Mesangial cell (primary cell): ENCODE measurements around the gene OR2AP1. TPM values are rescaled to one million over a fixed set of nuclear protein-coding genes. Genes with fewer than 3 reads are reported as not detected.

ENCODE experiments used
- total RNA-seq: library from RNA; depleted of rRNA; stranded (reverse); fragments of >200 nt; gene quantifications from 2 replicates; pipeline ENCODE4 v1.2.3, GENCODE V29; 2015

OR2AP1 gene
- not detected in 2 replicates for total RNA-seq

DNA sequence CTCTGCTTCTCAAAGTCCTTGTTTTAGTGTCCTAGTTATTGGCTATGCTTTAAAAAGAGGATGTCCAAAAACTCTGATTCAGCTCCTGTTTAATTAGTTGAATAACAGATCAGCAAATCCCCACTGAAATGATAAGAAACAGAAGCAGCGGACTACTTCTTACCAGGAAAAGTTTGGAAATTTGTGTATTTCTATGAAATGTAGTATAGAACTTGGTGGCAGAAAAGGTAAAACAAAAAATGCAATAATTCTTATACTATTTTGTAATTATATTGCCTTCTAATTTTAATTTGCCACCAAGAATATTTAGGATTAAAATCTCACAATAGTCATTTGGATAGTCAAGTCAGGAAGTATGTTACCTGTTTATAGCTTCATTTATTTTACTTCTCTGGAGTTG lies at the start of gene OR2AP1:
Gene OR2AP1 (plus strand): TSS at position 301 of the 400 bp plus-strand sequence. CDS start 1,947 bp downstream, outside the sequence.

DNA sequence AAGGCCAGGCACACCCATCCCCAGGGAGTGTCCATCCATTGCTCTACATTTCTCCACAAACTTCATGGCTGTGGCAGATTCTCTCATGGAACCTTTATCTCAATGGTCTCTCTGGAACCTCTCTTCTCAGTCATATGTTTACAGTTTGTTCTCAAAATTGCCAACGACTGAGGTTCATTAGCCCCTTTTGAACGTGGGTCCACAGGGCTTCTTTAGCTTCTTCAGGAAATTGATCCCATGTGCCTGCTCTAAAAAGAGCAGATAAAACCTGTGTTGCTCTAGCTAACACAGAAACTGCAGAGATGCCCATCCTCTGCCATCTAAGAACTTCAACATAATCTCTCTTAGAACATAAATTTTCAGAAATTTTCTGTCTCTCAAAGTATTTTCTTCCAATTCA lies 23.0 kb upstream of the OR2AP1 start, which contains the start of gene OR6C4:
Gene OR6C4 (plus strand): TSS at position 301 of the 400 bp plus-strand sequence. CDS start 1,625 bp downstream, outside the sequence.

Other genes starting within 250 kb of the OR2AP1 start
- gene OR6C3, start 241.7 kb upstream of the OR2AP1 start, total RNA-seq = not detected in 2 replicates
- not detected in 2 replicates for gene OR6C75, start 209.5 kb upstream of the OR2AP1 start, total RNA-seq
- gene OR6C65, start 171.9 kb upstream of the OR2AP1 start, total RNA-seq = not detected in 2 replicates
- not detected in 2 replicates for gene OR6C76, start 146.2 kb upstream of the OR2AP1 start, total RNA-seq
- gene OR6C2, start 128.4 kb upstream of the OR2AP1 start, total RNA-seq = not detected in 2 replicates
- not detected in 2 replicates for gene OR6C70, start 102.3 kb upstream of the OR2AP1 start, total RNA-seq
- gene OR6C68, start 80.1 kb upstream of the OR2AP1 start, total RNA-seq = not detected in 2 replicates
- gene OR6C4, start 22.9 kb upstream of the OR2AP1 start, total RNA-seq = not detected in 2 replicates
- gene OR10P1, start 64.4 kb downstream of the OR2AP1 start, total RNA-seq = not detected in 2 replicates
- gene ITGA7, start 135.4 kb downstream of the OR2AP1 start, total RNA-seq = 1.8 and 7.1 TPM in 2 replicates
- 160 and 169 TPM in 2 replicates for gene BLOC1S1, start 143.6 kb downstream of the OR2AP1 start, total RNA-seq
- 2.1 and 2.8 TPM in 2 replicates for gene RDH5, start 147.9 kb downstream of the OR2AP1 start, total RNA-seq
- 754 and 976 TPM in 2 replicates for gene CD63, start 156.5 kb downstream of the OR2AP1 start, total RNA-seq
- 9.8 and 11.3 TPM in 2 replicates for gene GDF11, start 170.7 kb downstream of the OR2AP1 start, total RNA-seq
- gene SARNP, start 245.3 kb downstream of the OR2AP1 start, total RNA-seq = 36.6 and 49.7 TPM in 2 replicates
- gene ORMDL2, start 245.6 kb downstream of the OR2AP1 start, total RNA-seq = 16.4 and 31.3 TPM in 2 replicates